Measurements from ENCODE around the gene UBE2E3.

GRCh38 chr2:180933332-180933731 is 47.1 kb upstream of the UBE2E3 start:
- TF ChIP-seq, protein P1, sequence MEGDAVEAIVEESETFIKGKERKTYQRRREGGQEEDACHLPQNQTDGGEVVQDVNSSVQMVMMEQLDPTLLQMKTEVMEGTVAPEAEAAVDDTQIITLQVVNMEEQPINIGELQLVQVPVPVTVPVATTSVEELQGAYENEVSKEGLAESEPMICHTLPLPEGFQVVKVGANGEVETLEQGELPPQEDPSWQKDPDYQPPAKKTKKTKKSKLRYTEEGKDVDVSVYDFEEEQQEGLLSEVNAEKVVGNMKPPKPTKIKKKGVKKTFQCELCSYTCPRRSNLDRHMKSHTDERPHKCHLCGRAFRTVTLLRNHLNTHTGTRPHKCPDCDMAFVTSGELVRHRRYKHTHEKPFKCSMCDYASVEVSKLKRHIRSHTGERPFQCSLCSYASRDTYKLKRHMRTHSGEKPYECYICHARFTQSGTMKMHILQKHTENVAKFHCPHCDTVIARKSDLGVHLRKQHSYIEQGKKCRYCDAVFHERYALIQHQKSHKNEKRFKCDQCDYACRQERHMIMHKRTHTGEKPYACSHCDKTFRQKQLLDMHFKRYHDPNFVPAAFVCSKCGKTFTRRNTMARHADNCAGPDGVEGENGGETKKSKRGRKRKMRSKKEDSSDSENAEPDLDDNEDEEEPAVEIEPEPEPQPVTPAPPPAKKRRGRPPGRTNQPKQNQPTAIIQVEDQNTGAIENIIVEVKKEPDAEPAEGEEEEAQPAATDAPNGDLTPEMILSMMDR (conservative IDR thresholded peaks at IDR 0.05; ENCODE audit: low read depth, low read length), result no peak
- TF ChIP-seq, protein P2, sequence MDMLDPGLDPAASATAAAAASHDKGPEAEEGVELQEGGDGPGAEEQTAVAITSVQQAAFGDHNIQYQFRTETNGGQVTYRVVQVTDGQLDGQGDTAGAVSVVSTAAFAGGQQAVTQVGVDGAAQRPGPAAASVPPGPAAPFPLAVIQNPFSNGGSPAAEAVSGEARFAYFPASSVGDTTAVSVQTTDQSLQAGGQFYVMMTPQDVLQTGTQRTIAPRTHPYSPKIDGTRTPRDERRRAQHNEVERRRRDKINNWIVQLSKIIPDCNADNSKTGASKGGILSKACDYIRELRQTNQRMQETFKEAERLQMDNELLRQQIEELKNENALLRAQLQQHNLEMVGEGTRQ (IDR thresholded peaks at IDR 0.05; ENCODE audit: low read depth, low read length), result no peak
